Measurements from ENCODE around the gene GPR151. TPM values are rescaled to one million over a fixed set of nuclear protein-coding genes. Genes with fewer than 3 reads are reported as not detected.
A peak's percentile ranks its signal among the peaks of the same experiment; 100 is the strongest.
"Not testable (repeated sequence)": the region's sequence is repeated elsewhere in the genome, so short reads cannot be mapped to it uniquely, and the experiment has no call there.

Gene GPR151
- total RNA-seq, result not detected in 2 replicates

DNA sequence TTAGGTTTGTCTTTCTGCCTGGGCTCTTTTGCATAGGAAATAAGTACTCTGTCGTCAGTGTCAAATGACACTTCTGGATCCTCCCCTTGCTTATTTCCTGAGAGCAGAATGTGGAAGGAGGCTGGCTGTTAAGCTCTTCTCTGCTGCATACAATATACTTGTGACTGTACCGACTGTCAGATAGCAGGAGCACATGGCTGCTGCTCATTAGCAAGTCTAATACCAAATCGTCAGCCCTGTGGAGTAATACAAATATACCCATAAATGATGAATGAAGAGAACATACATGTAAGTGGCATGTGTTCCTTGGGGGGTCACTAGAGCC, at the start of gene GPR151:
Gene GPR151 (minus strand): TSS at position 40 of the 325 bp plus-strand sequence. CDS start 77 bp downstream, outside the sequence.
- no peak for DNase-seq (ENCODE audit: extremely low read depth, low read depth, low spot score)

DNA sequence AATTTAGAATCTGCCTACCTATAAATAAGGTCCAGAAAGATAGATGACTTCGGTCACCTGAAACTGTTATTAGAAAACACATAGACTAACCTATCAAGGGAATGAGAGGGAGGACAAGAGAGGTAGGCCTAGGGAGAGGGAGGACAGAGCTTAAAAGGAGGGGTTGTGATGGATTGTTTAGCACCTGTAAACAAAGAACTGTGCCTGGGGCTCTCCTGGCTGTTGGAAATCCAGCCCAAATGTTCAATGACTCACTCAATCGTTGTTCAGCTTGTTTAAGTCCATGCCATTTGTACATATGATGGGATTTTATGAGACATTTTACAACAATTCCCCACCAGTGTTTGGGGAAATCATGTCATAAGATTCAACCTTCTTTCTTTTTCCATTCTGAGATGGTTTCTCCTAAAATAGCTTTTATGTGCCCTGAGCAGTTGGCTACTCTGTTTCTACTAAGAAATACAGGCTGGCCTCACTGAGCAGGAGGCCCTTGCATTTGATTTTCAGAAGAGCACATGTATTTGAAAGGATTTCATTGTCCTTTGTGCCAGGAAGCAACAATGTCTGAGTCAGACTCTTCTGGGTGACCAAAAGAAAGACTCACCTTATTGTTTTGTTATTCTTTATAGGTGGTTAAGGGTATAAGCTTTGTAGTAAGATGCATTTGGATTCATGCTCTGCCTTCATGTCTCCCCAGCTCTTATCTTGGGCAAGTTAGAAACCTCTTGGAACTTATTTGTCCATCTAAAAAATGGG, 48.2 kb upstream of the GPR151 start:
- DNase-seq (ENCODE audit: extremely low read depth, low read depth, low spot score), result no peak

DNA sequence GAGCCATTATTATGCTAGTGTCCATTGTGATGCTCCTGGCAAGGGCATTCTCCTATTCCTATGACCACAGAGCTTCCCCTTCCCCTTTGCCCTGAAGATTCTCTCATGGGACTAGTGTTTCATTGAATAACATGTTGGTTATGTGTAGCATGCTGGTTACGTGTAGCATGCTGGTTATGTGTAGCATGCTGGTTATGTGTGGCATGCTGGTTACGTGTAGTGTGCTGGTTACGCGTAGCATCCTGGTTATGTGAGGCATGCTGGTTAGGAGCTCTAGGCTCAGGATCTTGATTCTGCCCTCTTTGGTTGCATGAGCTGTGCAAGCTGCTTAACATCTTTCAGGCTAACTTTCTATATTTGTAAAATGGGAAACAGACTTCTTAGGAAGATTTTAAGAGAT, 46.5 kb upstream of the GPR151 start:
- no peak for DNase-seq (ENCODE audit: extremely low read depth, low read depth, low spot score)

DNA sequence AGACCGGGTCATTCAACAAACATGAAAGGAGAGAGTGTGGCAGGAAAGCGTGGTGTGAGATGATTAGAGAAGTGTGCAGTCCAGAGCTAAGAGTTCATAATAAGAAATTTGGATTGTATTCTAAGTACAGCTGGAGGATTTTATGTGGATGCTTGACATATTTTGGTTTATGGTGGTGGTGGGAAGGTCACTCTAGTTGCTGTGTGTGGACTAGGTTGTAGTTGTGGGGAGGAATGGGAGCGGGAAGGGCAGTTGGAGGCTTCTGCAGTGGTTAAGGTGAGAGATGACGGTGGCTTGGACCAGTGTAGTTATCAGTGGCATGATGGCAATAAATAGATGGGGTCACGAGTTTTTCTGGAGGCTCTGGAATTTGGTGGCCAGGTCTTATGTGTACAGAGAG, 45.7 kb upstream of the GPR151 start:
- DNase-seq (ENCODE audit: extremely low read depth, low read depth, low spot score), result no peak

DNA sequence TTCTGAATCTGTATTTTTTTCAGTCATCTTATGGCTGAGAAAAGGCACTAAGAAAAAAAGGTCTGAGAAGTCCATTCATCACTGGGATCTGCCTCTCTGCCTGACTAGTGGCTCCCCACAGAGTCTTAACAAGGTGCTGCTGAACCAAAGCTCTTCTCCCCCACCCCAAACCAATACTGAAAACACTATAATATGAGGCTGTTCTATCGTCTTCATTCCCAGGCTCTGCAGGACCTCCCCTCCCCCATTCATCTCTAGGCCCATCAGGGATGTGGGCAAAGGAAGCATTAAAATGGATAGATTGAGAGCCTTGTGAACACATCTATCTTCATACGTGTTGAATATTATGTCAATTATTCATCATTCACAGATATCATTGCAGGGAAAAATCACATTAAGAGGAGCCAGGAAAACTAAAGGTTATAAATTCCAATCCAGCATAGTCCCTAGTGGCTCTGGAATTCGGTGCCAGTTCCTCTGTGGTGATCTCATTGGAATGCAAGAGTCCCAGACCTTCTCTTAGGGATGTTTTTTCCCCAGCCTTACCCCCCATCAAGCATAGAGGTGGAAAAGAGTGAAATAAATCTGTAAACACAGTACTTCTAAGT, 44.3 kb upstream of the GPR151 start:
- no peak for DNase-seq (ENCODE audit: extremely low read depth, low read depth, low spot score)

DNA sequence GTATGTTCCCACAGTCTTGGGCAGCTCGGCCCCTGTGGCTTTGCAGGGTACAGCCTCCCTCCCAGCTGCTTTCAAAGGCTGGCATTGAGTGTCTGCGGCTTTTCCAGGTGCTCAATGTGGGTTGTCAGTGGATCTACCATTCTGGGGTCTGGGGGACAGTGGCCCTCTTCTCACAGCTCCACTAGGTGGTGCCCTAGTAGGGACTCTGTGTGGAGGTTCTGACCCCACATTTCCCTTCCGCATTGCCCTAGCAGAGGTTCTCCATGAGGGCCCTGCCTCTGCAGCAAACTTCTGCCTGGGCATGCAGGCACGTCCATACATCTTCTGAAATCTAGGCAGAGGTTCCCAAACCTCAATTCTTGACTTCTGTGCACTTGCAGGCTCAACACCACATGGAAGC, 40.9 kb upstream of the GPR151 start:
- not testable (repeated sequence) for DNase-seq (ENCODE audit: extremely low read depth, low read depth, low spot score)

DNA sequence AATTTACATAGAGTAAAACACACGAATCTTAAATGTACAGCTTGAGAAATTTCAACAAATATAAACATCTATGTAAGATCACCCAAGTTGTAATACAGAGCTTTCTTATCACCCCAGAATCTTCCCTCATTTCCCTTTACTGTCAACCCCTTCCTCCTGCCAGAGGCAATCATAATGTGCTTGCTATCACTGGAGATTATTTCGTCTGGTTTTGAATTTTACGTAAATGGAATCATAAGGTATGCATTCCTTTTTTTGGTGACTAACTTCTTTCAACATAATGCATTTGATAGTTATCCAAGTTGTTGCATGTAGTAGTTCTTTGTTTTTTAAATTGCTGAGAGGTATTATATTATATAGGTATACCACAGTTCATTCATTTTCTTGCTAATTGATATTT, 37.5 kb upstream of the GPR151 start:
- no peak for DNase-seq (ENCODE audit: extremely low read depth, low read depth, low spot score)

DNA sequence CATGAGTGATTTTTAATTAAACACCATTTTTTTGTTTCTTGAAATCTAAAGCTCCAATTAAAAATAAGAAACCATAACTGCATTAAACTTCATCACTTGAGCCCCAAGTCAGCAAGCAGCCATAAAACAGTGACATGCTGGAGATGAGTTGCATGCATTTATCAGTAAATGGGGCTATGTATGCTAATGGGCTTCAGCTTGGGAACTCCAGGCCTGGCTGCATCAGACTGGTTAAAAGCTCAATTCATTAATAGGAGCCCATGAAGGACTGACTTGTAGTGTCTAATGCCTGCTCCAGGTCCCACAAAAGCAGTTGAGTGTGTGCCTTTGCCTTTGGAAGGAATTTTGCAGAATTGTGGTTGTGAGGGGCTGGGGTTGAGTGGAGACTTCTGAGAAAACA, 33.6 kb upstream of the GPR151 start:
- no peak for DNase-seq (ENCODE audit: extremely low read depth, low read depth, low spot score)

DNA sequence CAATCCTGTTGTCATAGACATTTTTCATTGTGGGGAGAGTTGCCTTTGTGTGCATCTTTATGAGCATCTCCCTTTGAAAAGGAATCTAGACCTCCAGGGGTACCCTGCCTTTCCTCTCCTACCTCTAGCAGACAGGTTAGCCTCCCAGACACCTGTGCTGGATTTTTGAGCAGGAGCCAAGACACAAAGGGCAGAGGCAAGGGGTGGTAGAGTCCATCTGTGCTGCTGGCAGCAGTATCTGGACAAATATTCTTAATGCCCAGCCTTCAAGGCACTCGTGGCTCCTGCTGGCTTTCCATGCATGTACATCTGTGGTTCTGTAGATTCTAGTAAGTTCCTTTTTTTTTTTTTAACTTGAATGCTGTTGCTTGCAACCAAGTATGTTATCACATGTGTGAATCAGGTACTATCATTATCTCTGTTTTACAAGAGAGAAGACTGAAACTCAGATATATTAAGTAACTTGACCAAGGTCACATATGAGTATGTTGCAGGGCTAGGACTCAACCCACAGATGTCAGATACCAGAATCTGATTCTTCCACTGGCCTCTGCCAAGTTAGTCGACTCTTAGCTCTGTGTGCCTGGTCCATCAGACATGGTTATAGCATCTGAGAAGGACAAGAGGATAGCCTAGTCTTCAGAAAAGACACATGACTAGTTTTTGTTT, 32.9 kb upstream of the GPR151 start:
- DNase-seq (ENCODE audit: extremely low read depth, low read depth, low spot score), result no peak

DNA sequence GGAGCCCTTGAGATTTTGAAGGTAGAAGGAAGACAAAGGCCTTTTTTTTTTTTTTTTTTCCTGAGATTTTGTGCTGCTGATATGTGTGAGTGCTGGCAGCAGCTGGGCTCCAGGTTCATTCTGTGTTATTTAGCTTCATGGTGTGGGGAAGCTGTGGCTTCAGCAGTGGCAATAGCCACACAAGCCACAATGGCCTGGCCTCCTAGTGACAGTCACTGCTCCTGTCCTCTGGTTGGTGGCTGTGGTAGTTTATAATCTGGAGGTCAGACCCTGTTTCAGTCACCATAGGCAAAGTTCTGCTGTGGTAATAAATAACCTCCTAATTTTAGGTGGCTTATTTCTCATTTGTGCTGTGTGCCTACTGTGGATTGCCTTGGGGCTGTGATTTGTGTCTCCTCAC, 28.2 kb upstream of the GPR151 start:
- DNase-seq (ENCODE audit: extremely low read depth, low read depth, low spot score), result no peak

DNA sequence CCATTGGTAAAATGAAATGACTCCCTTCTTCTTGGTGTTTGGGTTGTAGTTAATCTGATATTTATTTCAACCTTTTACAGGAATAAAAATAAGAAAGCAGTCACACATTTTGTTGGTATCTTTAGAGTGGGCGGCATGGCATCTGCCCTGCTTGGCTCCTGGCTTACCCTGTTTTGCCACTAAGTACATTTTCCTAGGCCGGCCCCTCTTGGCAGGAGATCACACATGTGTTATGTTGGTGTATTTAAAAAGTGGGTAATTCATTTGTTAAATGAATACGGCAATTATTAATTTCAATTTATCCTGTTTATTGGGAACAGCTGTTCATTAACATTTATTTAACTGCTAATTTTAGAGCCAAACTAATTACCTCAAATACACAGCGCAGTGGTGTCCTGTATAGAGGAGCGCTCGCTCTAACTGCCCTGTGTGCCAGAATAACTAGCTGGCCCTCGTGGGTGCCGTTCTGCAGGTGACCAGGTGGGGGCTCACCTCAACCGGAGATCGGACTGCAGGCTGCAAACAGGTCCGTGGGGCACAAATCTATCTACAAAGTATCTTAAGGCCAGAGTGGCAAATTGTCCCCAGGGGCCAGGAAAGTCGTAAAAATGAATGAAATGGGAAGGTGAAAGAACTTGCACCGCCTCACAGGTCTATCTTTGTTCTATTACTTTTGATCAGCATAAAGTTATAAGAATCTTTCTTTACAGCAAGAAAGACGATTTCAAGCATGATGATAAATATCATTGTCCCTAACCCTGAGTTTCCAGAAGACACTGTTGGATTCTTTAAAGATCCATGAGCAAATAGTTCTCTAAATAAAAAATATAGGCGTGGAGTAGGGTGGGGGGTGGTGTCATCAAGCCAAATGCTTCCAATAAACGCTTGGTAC, 26.2 kb upstream of the GPR151 start:
- peak; percentile 23 for DNase-seq (ENCODE audit: extremely low read depth, low read depth, low spot score)

DNA sequence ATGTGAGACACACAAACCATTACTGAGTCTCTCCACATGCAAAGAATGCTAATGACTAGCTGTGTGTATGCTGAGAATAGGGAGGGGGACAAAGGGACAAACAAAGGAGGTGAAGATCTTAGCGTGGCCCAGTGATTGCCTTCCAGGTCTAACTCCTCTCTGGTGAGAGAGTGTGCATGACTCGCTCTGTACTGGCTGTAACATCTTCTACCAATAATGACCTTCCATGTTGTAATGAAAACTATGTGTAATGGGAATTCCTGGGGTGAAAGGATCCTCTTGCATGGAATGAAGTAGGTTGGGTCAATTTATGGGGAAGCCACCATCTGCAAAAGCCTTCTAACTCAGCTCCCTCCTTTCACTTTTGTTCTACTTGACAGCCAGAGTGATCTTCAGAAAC, 24.4 kb upstream of the GPR151 start:
- no peak for DNase-seq (ENCODE audit: extremely low read depth, low read depth, low spot score)

DNA sequence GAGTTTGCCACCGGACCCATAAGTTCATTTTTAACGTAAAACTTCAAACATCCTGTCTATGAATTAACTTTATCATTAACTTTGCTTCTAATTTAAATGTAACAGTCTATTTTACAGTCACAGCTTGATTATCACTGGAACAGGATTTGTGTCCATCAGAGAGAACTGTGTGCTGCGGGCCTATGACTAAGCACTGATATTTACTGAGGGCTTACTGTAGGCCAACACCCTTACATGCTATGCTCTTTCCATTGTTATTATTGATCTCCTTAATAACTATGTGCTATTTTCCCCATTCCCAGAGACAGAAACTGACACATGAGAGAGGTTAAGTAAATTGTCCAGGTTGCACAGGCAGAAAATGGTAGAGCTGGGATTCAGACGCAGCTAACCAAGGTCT, 24.0 kb upstream of the GPR151 start:
- no peak for DNase-seq (ENCODE audit: extremely low read depth, low read depth, low spot score)

DNA sequence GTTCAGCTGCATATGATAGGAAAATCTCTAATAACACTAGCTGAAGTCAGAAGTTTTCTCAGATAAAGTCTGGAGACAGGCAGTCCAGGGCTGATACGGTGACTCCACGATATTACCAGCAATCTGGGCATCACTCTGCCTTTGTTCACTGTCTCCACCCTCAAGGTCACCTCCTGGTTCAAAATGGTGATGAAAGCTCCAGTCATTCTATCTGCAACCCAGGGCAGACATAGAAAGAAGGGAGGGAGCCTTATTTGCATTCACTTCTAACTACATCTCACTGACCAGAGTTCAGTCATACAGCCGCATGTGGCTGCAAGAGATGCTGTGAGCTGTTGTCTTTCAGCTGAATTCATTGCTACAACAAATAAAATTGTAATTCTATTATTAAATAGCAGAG, 22.4 kb upstream of the GPR151 start:
- DNase-seq (ENCODE audit: extremely low read depth, low read depth, low spot score), result no peak

DNA sequence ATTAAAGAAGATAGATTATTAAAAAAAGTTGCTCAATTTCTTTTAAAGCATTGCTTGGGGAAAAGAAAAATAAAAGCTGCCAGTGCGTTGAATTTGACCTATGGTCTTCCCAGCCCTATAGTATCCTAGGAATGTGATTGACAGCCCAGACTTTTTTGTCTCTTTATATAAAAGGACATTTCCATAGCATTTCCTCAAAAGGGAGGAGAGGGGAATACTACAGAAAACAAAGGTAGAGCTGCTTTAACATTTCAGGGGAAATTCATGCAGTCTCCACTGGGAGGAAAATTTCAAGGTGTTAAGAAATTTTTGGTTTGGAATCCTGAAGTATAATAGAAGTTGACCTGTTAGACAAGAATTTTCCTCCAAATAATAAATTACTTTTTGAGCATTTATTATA, 17.9 kb upstream of the GPR151 start:
- no peak for DNase-seq (ENCODE audit: extremely low read depth, low read depth, low spot score)

DNA sequence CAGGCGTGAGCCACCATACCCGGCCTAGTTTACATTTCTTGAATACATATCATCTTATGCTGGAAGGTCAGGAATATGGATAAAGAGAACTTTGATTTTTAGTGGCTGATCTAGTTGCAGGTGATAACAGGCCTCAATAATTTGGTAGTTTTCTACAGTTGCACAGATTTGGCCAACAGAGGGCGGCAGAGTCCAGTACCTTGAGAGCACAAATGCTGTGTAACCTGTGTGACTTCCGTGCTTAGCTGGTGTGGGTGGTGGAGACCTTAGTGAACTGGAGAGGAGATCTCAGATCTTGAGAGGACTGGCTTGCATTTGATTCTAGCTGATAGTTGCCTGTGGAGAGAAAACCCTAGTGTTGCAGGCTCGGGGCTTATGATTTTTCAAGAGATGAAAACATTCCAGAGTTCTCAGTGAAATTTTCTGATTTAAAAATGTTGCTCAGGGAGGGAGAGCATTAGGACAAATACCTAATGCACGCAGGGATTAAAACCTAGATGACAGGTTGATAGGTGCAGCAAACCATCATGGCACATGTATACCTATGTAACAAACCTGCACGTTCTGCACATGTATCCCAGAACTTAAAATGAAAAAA, 17.4 kb upstream of the GPR151 start:
- DNase-seq (ENCODE audit: extremely low read depth, low read depth, low spot score), result peak; percentile 20

DNA sequence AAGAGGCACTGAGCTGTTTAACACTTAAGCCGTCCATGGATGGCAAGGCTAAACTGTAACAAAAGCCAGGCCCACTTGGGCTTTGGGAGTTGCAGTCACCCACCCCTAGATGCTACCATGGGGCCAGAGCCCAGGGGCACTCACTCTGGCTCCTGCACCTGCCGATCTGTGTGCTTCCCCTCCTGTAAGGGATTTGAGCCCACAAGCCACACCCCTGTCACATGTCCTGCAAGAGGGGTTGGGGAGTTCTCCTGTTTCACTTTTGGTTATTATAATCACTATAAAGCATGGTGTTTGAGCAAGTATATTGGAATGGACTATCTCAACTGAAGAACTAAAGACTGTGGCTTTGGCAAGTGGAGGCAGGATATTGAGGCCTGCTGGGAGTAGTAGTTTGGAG, 14.0 kb upstream of the GPR151 start:
- DNase-seq (ENCODE audit: extremely low read depth, low read depth, low spot score), result no peak

DNA sequence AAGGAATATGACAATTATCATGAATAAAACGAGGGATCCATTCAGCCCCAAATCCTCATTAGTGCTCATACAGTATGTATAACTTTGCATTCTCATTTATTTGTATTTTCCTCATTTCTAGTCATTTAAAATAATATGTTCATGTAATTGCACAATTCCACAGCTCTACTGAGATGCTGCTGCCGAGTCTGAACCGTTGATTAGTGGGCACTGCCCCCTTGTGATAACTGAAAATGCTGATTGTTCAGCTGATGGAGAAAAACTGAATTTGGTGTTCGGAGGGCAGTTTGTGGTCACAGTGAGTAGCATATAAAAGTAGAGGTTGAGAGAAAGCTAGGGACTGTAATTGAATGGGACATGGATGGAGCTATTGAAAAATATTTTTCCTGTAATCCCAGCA, 12.2 kb upstream of the GPR151 start:
- DNase-seq (ENCODE audit: extremely low read depth, low read depth, low spot score), result no peak

DNA sequence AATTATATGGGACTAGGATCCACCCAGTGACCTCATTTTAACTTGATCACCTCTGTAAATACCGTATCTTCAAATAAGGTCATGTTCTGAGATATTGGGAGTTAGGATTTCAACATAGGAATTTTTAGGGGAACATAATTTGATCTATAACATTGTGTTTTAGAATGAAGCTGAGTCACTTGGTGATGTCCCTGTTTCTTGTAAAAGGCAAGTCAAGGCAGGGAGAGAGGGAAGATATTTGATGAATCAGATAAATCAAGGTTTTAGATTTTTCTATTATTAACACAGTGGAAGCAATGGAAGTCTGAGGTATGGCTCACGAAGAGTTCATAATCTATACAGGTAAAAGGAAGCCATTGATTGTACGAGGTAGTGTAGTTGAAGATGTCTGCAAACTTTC, 11.8 kb upstream of the GPR151 start:
- no peak for DNase-seq (ENCODE audit: extremely low read depth, low read depth, low spot score)

DNA sequence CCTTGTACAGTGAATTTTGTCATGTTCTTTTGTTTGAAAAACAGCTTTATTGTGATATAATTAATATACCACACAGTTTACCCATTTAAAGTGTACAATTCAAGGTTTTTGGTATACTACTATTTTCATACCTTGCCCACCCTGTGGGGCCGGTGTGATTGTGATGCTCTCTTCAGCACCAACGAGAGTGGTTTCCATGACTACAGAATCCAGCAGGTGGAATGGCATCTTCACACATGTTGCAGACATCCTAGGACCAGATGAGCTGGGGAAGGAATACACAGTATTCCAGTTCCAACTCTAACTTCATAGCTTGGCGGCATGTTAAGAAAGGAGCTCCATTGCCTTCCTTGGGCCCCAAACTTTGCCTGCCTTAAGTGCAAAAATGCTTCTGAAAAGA, 7.7 kb upstream of the GPR151 start:
- no peak for DNase-seq (ENCODE audit: extremely low read depth, low read depth, low spot score)
